Keratinocyte (primary cell): ENCODE measurements around the gene RGL1. TPM values are rescaled to one million over a fixed set of nuclear protein-coding genes. Genes with fewer than 3 reads are reported as not detected.

Experiments
- DNase-seq: peaks from one replicate; pipeline ENCODE4 v3.0.0-alpha.2; 2011; ENCODE audit warnings: low read depth, missing footprints, low spot score
- FAIRE-seq: peaks from 2 replicates; lab custom pipeline; 2011; peaks lifted over from hg19 to GRCh38; lab: Jason Lieb, UNC
- H2AFZ ChIP-seq: 2 replicates; pipeline ENCODE4 v1.6.0; 2012; ENCODE audit warnings: low read length, control low read depth, inconsistent platforms; ENCODE audit not compliant: control insufficient read depth
- H3K27ac ChIP-seq: 2 replicates; pipeline ENCODE4 v1.5.1; 2011; ENCODE audit warnings: low read length; ENCODE audit not compliant: control insufficient read depth, insufficient read depth
- H3K27me3 ChIP-seq: 3 replicates; pipeline ENCODE4 v1.6.0; 2011; ENCODE audit warnings: low read length; ENCODE audit not compliant: control insufficient read depth, insufficient read depth; ENCODE audit errors: extremely low read depth
- H3K36me3 ChIP-seq, 2 experiments: 2 replicates in 1 of 2; 3 replicates in 1 of 2; pipeline ENCODE4 v1.5.1; 2011; ENCODE audit warnings: low read length in 2 of 2, mild to moderate bottlenecking in 1 of 2; ENCODE audit not compliant: control insufficient read depth in 2 of 2, insufficient read depth in 2 of 2; ENCODE audit errors: extremely low read depth in 1 of 2
- H3K4me1 ChIP-seq: 3 replicates; pipeline ENCODE4 v1.5.1; 2011; ENCODE audit warnings: low read length; ENCODE audit not compliant: control insufficient read depth, insufficient read depth; ENCODE audit errors: extremely low read depth
- H3K4me2 ChIP-seq: 3 replicates; pipeline ENCODE4 v1.6.0; 2011; ENCODE audit warnings: low read depth, low read length; ENCODE audit not compliant: control insufficient read depth, insufficient read depth; ENCODE audit errors: extremely low read depth
- H3K4me3 ChIP-seq, 3 experiments: fragments of 200-600 bp in 1 of 3; sonication (generic) in 1 of 3; 2 replicates in 2 of 3; 3 replicates in 1 of 3; pipeline ENCODE4 v1.5.1; 2011 to 2016; ENCODE audit warnings: low read length in 3 of 3, mild to moderate bottlenecking in 3 of 3, control low read depth in 2 of 3, inconsistent platforms in 1 of 3, low read depth in 1 of 3, mixed read lengths in 1 of 3, mixed run types in 1 of 3, moderate library complexity in 1 of 3; ENCODE audit not compliant: control insufficient read depth in 2 of 3, insufficient read depth in 2 of 3; ENCODE audit errors: extremely low read depth in 1 of 3
- H3K79me2 ChIP-seq: 2 replicates; pipeline ENCODE4 v1.6.0; 2012; ENCODE audit warnings: low read length; ENCODE audit not compliant: control insufficient read depth, insufficient read depth
- H3K9ac ChIP-seq: 3 replicates; pipeline ENCODE4 v1.6.0; 2011; ENCODE audit warnings: low read length; ENCODE audit not compliant: control insufficient read depth, insufficient read depth; ENCODE audit errors: extremely low read depth
- H3K9me1 ChIP-seq: 3 replicates; pipeline ENCODE4 v1.6.0; 2011; ENCODE audit warnings: low read length; ENCODE audit not compliant: control insufficient read depth, insufficient read depth; ENCODE audit errors: extremely low read depth
- H3K9me3 ChIP-seq: 2 replicates; pipeline ENCODE4 v1.5.1; 2012; ENCODE audit warnings: low read depth, low read length; ENCODE audit not compliant: control insufficient read depth
- H4K20me1 ChIP-seq: 3 replicates; pipeline ENCODE4 v1.6.0; 2011; ENCODE audit warnings: low read length; ENCODE audit not compliant: control insufficient read depth, insufficient read depth; ENCODE audit errors: extremely low read depth
- CTCF ChIP-seq, 3 experiments: IDR thresholded peaks in 1 of 3; conservative IDR thresholded peaks in 1 of 3; optimal IDR thresholded peaks in 1 of 3; 2 replicates in 2 of 3; 3 replicates in 1 of 3; pipeline versions ENCODE3 to v1.5.1; 2011; ENCODE audit warnings: low read length in 3 of 3, mild to moderate bottlenecking in 3 of 3, moderate library complexity in 2 of 3, control low read depth in 1 of 3, inconsistent platforms in 1 of 3; ENCODE audit not compliant: insufficient read depth in 2 of 3; ENCODE audit errors: extremely low read depth in 1 of 3
- EZH2 ChIP-seq: IDR thresholded peaks from one replicate; pipeline ENCODE4 v1.6.1; 2012; ENCODE audit warnings: inconsistent platforms, mild to moderate bottlenecking, low read length, moderate library complexity
- dilution Hi-C: fragments of 300-500 bp; cut with MboI; formaldehyde crosslinking; loops from one replicate; pipeline ENCODE4 v1.7.0; 2020; ENCODE audit warnings: low sequenced_read_pairs; ENCODE audit not compliant: extremely low pct_ligation_motif_present
- polyA plus RNA-seq, 5 experiments: library from polyadenylated mRNA; depleted of rRNA in 3 of 5; stranded (reverse) in 3 of 5; stranded (forward) in 1 of 5; unstranded in 1 of 5; fragments of >200 nt; gene quantifications; 1 replicate in 1 of 5; 2 replicates in 3 of 5; 3 replicates in 1 of 5; pipeline versions ENCODE4 v1.2.1 to v1.2.3, GENCODE V29; 2011 to 2012; ENCODE audit warnings: missing spikeins in 2 of 5, low read depth in 1 of 5, low replicate concordance in 1 of 5

The RGL1 gene
- polyA plus RNA-seq, 1 donor (not counting 4 experiments of a cell fraction or from before 2014, with no cell fraction given), result 1.2 TPM

GRCh38 chr1:183770816-183771128 is 34.1 kb upstream of the RGL1 start:
- dilution Hi-C loops, result no loop called here
- Histone ChIP-seq H3K4me3 (no peak overlapping the region), H3K9ac (no peak overlapping the region), H3K4me1 (peaks cover 3% of the 10 kb centered on the region), H3K27ac (no peak overlapping the region), H3K9me1 (no peaks in the 10 kb centered on the region), H4K20me1 (no peaks in the 10 kb centered on the region), H2AFZ (no peak overlapping the region), H3K9me3 (peaks cover 6% of the 10 kb centered on the region), H3K4me2 (no peak overlapping the region), H3K79me2 (no peaks in the 10 kb centered on the region), H3K27me3 (no peaks in the 10 kb centered on the region), H3K36me3 (no peaks in the 10 kb centered on the region)
- FAIRE-seq, result no peak
- DNase-seq, result no peak
- TF ChIP-seq EZH2, result no peak

GRCh38 chr1:183773482-183774274 is 31.2 kb upstream of the RGL1 start:
- no peaks in the 10 kb centered on the region for H3K9me1 ChIP-seq
- H3K4me2 ChIP-seq, result no peak overlapping the region
- DNase-seq (no peak), FAIRE-seq (no peak)
- no peak overlapping the region for H2AFZ ChIP-seq
- H3K9ac ChIP-seq, result no peak overlapping the region
- no peaks in the 10 kb centered on the region for H3K79me2 ChIP-seq
- TF ChIP-seq CTCF (optimal IDR thresholded peaks at IDR 0.05 in 1 of 3, IDR thresholded peaks at IDR 0.05 in 1 of 3, conservative IDR thresholded peaks at IDR 0.05 in 1 of 3; ENCODE audit: extremely low read depth in 1 of 3, insufficient read depth in 2 of 3, low read length in 3 of 3), result no peak
- peaks cover 6% of the 10 kb centered on the region for H3K9me3 ChIP-seq
- H3K36me3 ChIP-seq, result no peaks in the 10 kb centered on the region
- no peaks in the 10 kb centered on the region for H3K27me3 ChIP-seq
- H3K27ac ChIP-seq, result no peak overlapping the region
- peaks cover 3% of the 10 kb centered on the region for H3K4me1 ChIP-seq
- no peaks in the 10 kb centered on the region for H4K20me1 ChIP-seq
- dilution Hi-C loops, result no loop called here
- H3K4me3 ChIP-seq, result no peak overlapping the region

- Histone ChIP-seq H3K79me2 (no peaks in the 10 kb centered on the region), H3K9me1 (no peaks in the 10 kb centered on the region), H3K36me3 (no peaks in the 10 kb centered on the region), H2AFZ (no peak overlapping the region), H3K4me1 (peaks cover 2% of the 10 kb centered on the region), H3K9ac (no peak overlapping the region), H3K27me3 (no peaks in the 10 kb centered on the region), H4K20me1 (no peaks in the 10 kb centered on the region), H3K27ac (no peak overlapping the region), H3K4me3 (no peak overlapping the region), H3K9me3 (peaks cover 6% of the 10 kb centered on the region), H3K4me2 (no peak overlapping the region)
- DNase-seq, result no peak
- TF ChIP-seq CTCF (optimal IDR thresholded peaks at IDR 0.05 in 1 of 3, IDR thresholded peaks at IDR 0.05 in 1 of 3, conservative IDR thresholded peaks at IDR 0.05 in 1 of 3; ENCODE audit: extremely low read depth in 1 of 3, insufficient read depth in 2 of 3, low read length in 3 of 3) (no peak), EZH2 (no peak)
- FAIRE-seq, result no peak
- dilution Hi-C loops, result no loop called here
Observed at GRCh38 chr1:183774938-183775337, 30.0 kb upstream of the RGL1 start.
